ENCODE measurements around the gene PSME3IP1. TPM values are rescaled to one million over a fixed set of nuclear protein-coding genes. Genes with fewer than 3 reads are reported as not detected.

PSME3IP1 gene
- polyA plus RNA-seq, 3 donors, result 75.4 to 133 (median 78.6) TPM

DNA sequence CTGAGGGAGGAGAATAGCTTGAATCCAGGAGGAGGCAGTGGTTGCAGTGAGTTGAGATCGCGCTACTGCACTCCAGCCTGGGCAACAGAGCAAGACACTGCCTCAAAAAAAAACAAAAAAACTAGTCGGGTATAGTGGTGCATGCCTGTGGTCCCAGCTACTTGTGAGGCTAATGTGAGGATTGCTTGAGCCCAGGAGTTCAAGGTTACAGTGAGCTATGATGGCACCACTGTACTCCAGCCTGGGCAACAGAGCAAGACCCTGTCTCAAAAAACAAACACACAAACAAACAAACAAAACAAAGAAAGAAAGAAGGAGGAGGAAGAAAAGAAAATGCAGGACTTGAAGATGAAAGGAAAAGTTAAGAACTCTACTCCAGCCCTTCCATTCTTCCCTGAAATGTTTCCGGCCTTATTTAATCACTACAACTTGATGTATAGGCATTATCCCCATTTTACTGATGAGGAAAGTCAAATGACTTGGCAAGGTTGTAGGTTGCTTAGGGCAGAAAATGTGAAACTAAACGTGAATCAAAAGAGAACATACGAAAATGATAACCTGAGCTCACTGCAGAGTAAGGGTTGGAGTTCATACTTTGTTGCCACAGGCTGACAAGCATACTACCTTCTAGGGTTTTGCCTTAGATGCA, 30.0 kb downstream of the PSME3IP1 start:
- no peaks in the 10 kb centered on the region for H3K9me3 ChIP-seq (replicated peaks in 1 of 2; ENCODE audit: control insufficient read depth in 1 of 2, insufficient read depth in 1 of 2, low read length in 2 of 2)

DNA sequence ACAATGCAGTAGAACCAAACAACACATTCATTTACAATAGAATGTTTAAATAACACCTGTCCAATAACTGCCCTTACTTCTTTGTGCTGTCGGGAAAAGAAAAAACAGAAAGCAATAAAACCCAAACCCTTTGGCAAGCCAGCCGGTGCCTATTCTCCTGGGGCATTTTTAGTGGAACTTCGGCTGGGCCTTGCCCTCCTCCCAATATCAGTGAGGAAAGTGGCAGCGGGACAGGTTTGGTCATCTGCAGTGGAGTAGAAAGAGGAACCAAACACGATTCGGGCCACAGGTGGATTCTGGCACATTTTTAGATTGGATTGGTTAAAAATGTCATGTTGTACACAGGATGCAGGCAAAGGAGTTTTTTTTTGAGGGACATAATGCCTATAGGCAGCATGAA, 32.0 kb downstream of the PSME3IP1 start:
- H3K4me1 Mint-ChIP-seq, result peaks cover 20% of the 10 kb centered on the region
- no peak overlapping the region for H3K4me3 ChIP-seq (replicated peaks in 1 of 3; ENCODE audit: low read depth in 2 of 3, low read length in 3 of 3)
- H3K9ac ChIP-seq (ENCODE audit: insufficient read depth, low read length, poor library complexity, severe bottlenecking), result no peak overlapping the region
- no peaks in the 10 kb centered on the region for H3K9me3 ChIP-seq (replicated peaks in 1 of 2; ENCODE audit: control insufficient read depth in 1 of 2, insufficient read depth in 1 of 2, low read length in 2 of 2)
- DNase-seq, result no peak
- no peak overlapping the region for H3K27ac Mint-ChIP-seq
- peaks cover 8% of the 10 kb centered on the region for H3K79me2 ChIP-seq (ENCODE audit: insufficient read depth, low read length)
- no peak overlapping the region for H2AFZ ChIP-seq (ENCODE audit: insufficient read depth, low read depth, low read length, poor library complexity, severe bottlenecking)
- H3K4me3 Mint-ChIP-seq, result no peak overlapping the region
- TF ChIP-seq, protein P1, sequence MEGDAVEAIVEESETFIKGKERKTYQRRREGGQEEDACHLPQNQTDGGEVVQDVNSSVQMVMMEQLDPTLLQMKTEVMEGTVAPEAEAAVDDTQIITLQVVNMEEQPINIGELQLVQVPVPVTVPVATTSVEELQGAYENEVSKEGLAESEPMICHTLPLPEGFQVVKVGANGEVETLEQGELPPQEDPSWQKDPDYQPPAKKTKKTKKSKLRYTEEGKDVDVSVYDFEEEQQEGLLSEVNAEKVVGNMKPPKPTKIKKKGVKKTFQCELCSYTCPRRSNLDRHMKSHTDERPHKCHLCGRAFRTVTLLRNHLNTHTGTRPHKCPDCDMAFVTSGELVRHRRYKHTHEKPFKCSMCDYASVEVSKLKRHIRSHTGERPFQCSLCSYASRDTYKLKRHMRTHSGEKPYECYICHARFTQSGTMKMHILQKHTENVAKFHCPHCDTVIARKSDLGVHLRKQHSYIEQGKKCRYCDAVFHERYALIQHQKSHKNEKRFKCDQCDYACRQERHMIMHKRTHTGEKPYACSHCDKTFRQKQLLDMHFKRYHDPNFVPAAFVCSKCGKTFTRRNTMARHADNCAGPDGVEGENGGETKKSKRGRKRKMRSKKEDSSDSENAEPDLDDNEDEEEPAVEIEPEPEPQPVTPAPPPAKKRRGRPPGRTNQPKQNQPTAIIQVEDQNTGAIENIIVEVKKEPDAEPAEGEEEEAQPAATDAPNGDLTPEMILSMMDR (IDR thresholded peaks at IDR 0.05), result no peak
- no peaks in the 10 kb centered on the region for H3K4me1 ChIP-seq (ENCODE audit: control insufficient read depth in 1 of 2, insufficient read depth in 2 of 2, low read length in 2 of 2)
- 100% methylated on average over 1 of the region's 6 CpGs for WGBS (ENCODE audit: insufficient coverage)
- H3K36me3 Mint-ChIP-seq, result peaks cover 76 to 84% of the 10 kb centered on the region in 2 donors
- no peak overlapping the region for H3K4me2 ChIP-seq (replicated peaks; ENCODE audit: extremely low read depth, low read length, poor library complexity, severe bottlenecking)
- peaks cover 14% of the 10 kb centered on the region for H4K20me1 ChIP-seq (ENCODE audit: insufficient read depth, low read length)
- intact Hi-C loops (cut with micrococcal nuclease), result no loop called here
- peaks cover 71 to 100% of the 10 kb centered on the region in 2 donors for H3K36me3 ChIP-seq (replicated peaks in 1 of 2; ENCODE audit: control insufficient read depth in 1 of 2, insufficient read depth in 2 of 2, low read length in 2 of 2)
- peaks cover 0 to 2% (median 0%) of the 10 kb centered on the region in 3 donors for H3K27me3 Mint-ChIP-seq (ENCODE audit: low read depth in 3 of 3)
- H3K27ac ChIP-seq (ENCODE audit: low read depth in 1 of 2, low read length in 2 of 2), result no peak overlapping the region
- peaks cover 0 to 2% (median 0%) of the 10 kb centered on the region in 7 donors for H3K9me3 Mint-ChIP-seq
- no peaks in the 10 kb centered on the region for H3K27me3 ChIP-seq (ENCODE audit: control insufficient read depth in 2 of 2, insufficient read depth in 2 of 2, low read length in 2 of 2)

More for the DNA sequence above, 30.0 kb downstream of the PSME3IP1 start:
- TF ChIP-seq, protein P1 (IDR thresholded peaks at IDR 0.05), result no peak
- H3K4me1 Mint-ChIP-seq, result peaks cover 25% of the 10 kb centered on the region
- WGBS (ENCODE audit: insufficient coverage), result 83% methylated on average over 1 of the region's 6 CpGs
- H3K27me3 ChIP-seq (ENCODE audit: control insufficient read depth in 2 of 2, insufficient read depth in 2 of 2, low read length in 2 of 2), result no peaks in the 10 kb centered on the region
- peaks cover 8% of the 10 kb centered on the region for H3K79me2 ChIP-seq (ENCODE audit: insufficient read depth, low read length)
- intact Hi-C loops (cut with micrococcal nuclease), result no loop called here
- H3K4me1 ChIP-seq (ENCODE audit: control insufficient read depth in 1 of 2, insufficient read depth in 2 of 2, low read length in 2 of 2), result no peaks in the 10 kb centered on the region
- no peak overlapping the region for H3K9ac ChIP-seq (ENCODE audit: insufficient read depth, low read length, poor library complexity, severe bottlenecking)
- no peaks in the 10 kb centered on the region for H3K27me3 Mint-ChIP-seq (ENCODE audit: low read depth in 3 of 3)
- H3K4me2 ChIP-seq (replicated peaks; ENCODE audit: extremely low read depth, low read length, poor library complexity, severe bottlenecking), result no peak overlapping the region
- no peak overlapping the region for H3K4me3 ChIP-seq (replicated peaks in 1 of 3; ENCODE audit: low read depth in 2 of 3, low read length in 3 of 3)
- no peak for DNase-seq
- peaks cover 20% of the 10 kb centered on the region for H4K20me1 ChIP-seq (ENCODE audit: insufficient read depth, low read length)
- peak overlapping the region in 1 of 7 donors; percentile 4 for H3K27ac Mint-ChIP-seq
- H3K9me3 Mint-ChIP-seq, result peaks cover 0 to 2% (median 0%) of the 10 kb centered on the region in 7 donors
- no peak overlapping the region for H3K4me3 Mint-ChIP-seq
- no peak overlapping the region for H3K27ac ChIP-seq (ENCODE audit: low read depth in 1 of 2, low read length in 2 of 2)
- H3K36me3 Mint-ChIP-seq, result peaks cover 74 to 80% of the 10 kb centered on the region in 2 donors
- H3K36me3 ChIP-seq (replicated peaks in 1 of 2; ENCODE audit: control insufficient read depth in 1 of 2, insufficient read depth in 2 of 2, low read length in 2 of 2), result peaks cover 72 to 100% of the 10 kb centered on the region in 2 donors
- no peak overlapping the region for H2AFZ ChIP-seq (ENCODE audit: insufficient read depth, low read depth, low read length, poor library complexity, severe bottlenecking)

Data from CD14-positive monocyte (primary cell).